NCI-H187 (cell line): ENCODE measurements around the gene GGA3.
"Not testable (repeated sequence)": the region's sequence is repeated elsewhere in the genome, so short reads cannot be mapped to it uniquely, and the experiment has no call there.

ENCODE experiments used
- DNase-seq, 2 experiments: peaks; one replicate each; lab custom pipeline; 2025; lab: John Stamatoyannopoulos, UW

Gene GGA3

GRCh38 chr17:75218131-75218530, 43.3 kb downstream of the GGA3 start:
- no peak for DNase-seq

- DNase-seq: no peak
Measured at GRCh38 chr17:75209061-75209460, 52.3 kb downstream of the GGA3 start.

- DNase-seq: no peak
Measured at GRCh38 chr17:75208161-75208560, 53.2 kb downstream of the GGA3 start.

- no peak for DNase-seq
Measured at GRCh38 chr17:75207760-75208159, 53.6 kb downstream of the GGA3 start.

GRCh38 chr17:75207050-75207407, 54.4 kb downstream of the GGA3 start:
- not testable (repeated sequence) for DNase-seq

- no peak for DNase-seq
Measured at GRCh38 chr17:75205793-75206163, 55.6 kb downstream of the GGA3 start.

GRCh38 chr17:75205037-75205792, 56.2 kb downstream of the GGA3 start, which contains the start of gene NUP85:
TSS of gene NUP85 (plus strand) at chr17:75205679. CDS start at chr17:75205762, 83 bp downstream.
- DNase-seq: peak; percentile 87 to 93

- DNase-seq: no peak
Measured at GRCh38 chr17:75199886-75200618, 61.4 kb downstream of the GGA3 start.

- DNase-seq: no peak
Measured at GRCh38 chr17:75194879-75195278, 66.5 kb downstream of the GGA3 start.

- DNase-seq: no peak
Measured at GRCh38 chr17:75191584-75191983, 69.8 kb downstream of the GGA3 start.

GRCh38 chr17:75188614-75189013, 72.8 kb downstream of the GGA3 start:
- no peak for DNase-seq
